SK-N-MC (cell line): ENCODE data around the gene ZFYVE21.

Source experiments
- EZH2 ChIP-seq: fragments of 200-600 bp; sonication (generic); IDR thresholded peaks from one replicate; pipeline ENCODE4 v1.6.1; 2017; ENCODE audit warnings: antibody characterized with exemption
- POLR2AphosphoS5 ChIP-seq: IDR thresholded peaks from 2 replicates; pipeline ENCODE4 v1.6.1; 2012; ENCODE audit warnings: mild to moderate bottlenecking, low read depth, low read length, borderline replicate concordance

GRCh38 chr14:103772078-103772712, 56.6 kb downstream of the ZFYVE21 start:
- TF ChIP-seq EZH2 (no peak), POLR2AphosphoS5 (no peak)
